Psoas muscle (tissue), 8 donors: Measurements from ENCODE around the gene GMEB2. TPM values are rescaled to one million over a fixed set of nuclear protein-coding genes. Genes with fewer than 3 reads are reported as not detected.
"Not testable (repeated sequence)": the region's sequence is repeated elsewhere in the genome, so short reads cannot be mapped to it uniquely, and the experiment has no call there.

Source experiments
- ATAC-seq, 4 donors: fragments of 200-7000 bp; cut with Tn5 transposase; one replicate each; pipeline ENCODE4 v1.9.1; 2020; ENCODE audit warnings: moderate library complexity in 3 of 4, mild to moderate bottlenecking in 2 of 4
- DNase-seq, 2 donors: peaks; one replicate each; pipeline ENCODE4 v3.0.0-alpha.2; 2020
- H3K27ac ChIP-seq: fragments of 200-600 bp; one replicate; pipeline ENCODE4 v1.8.0; 2022
- H3K27me3 ChIP-seq, 3 donors: fragments of 200-600 bp in 1 of 3; one replicate each; pipeline versions ENCODE4 v1.6.1 to v1.8.0; 2013 to 2022; ENCODE audit warnings: low read length in 2 of 3, mild to moderate bottlenecking in 2 of 3, moderate library complexity in 1 of 3; ENCODE audit not compliant: insufficient read depth in 3 of 3
- H3K36me3 ChIP-seq, 2 donors: fragments of 200-600 bp in 1 of 2; one replicate each; pipeline versions ENCODE4 v1.6.1 to v1.8.0; 2013 to 2022; ENCODE audit warnings: low read depth in 1 of 2, mild to moderate bottlenecking in 1 of 2, moderate library complexity in 1 of 2; ENCODE audit not compliant: insufficient read depth in 1 of 2
- H3K4me1 ChIP-seq: fragments of 200-600 bp; one replicate; pipeline ENCODE4 v1.8.0; 2022
- H3K4me3 ChIP-seq: fragments of 200-600 bp; one replicate; pipeline ENCODE4 v1.8.0; 2022; ENCODE audit warnings: mild to moderate bottlenecking
- H3K9me3 ChIP-seq: fragments of 200-600 bp; one replicate; pipeline ENCODE4 v1.8.0; 2022
- CTCF ChIP-seq: fragments of 200-600 bp; IDR thresholded peaks from one replicate; pipeline ENCODE4 v1.8.0; 2022; ENCODE audit warnings: antibody characterized with exemption
- WGBS, 3 donors: extraction: QIAGEN DNeasy Blood & Tissue Kit; methylation state at CpG; one replicate each; pipeline versions ENCODE4 v1.1.6 to v1.1.7; 2013; 5-methylcytosine and 5-hydroxymethylcytosine counted together
- intact Hi-C, 2 donors: fragments of 100-400 bp; cut with DNase I; formaldehyde crosslinking; loops; one replicate each; pipeline versions ENCODE4 v1.11.0 to v1.14.2; 2022
- polyA plus RNA-seq, 3 donors: library from polyadenylated mRNA; stranded (reverse); fragments of 200-250 nt; gene quantifications; one replicate each; pipeline ENCODE4 v1.2.3, GENCODE V29; 2013
- total RNA-seq, 4 donors: library from RNA; stranded (reverse); fragmentation: NEBNext Ultra II Directional in 2 of 4; extraction: Animal tissue kit (Norgen Biotek cat#: 25700) in 2 of 4; gene quantifications; one replicate each; pipeline versions ENCODE4 v1.2.1 to v1.2.4, GENCODE V29; 2021 to 2023
- donor health status: healthy with polysubstance abuse.
- donor health status: DM: no; HTN: no; CAD: no; lungs with moderate emphysema.
- donor health status: Bipolar disorder and iron deficiency.
- donor health status: healthy.
- donor health status: DM: yes; HTN: yes; CAD: no.
- donor health status: DM: no; HTN: no; CAD: no.
- donor health status: DM: no; HTN: no; CAD: no.
- donor health status: DM: yes; HTN: yes; CAD: no.

Gene GMEB2
- total and polyA plus RNA-seq, 7 donors, result 5.4 to 10.1 (median 8.5) TPM

- intact Hi-C loops, result no loop called here
- Histone ChIP-seq H3K4me3 (peak overlapping the region; percentile 70), H3K9me3 (no peaks in the 10 kb centered on the region), H3K27ac (peak overlapping the region; percentile 60), H3K36me3 (no peaks in the 10 kb centered on the region), H3K27me3 (peaks cover 0 to 34% (median 5%) of the 10 kb centered on the region in 3 donors), H3K4me1 (peaks cover 5% of the 10 kb centered on the region)
- ATAC-seq, result peak in 2 of 4 donors; percentile 7 to 12
- DNase-seq, result no peak
- TF ChIP-seq CTCF, result no peak
- 4 to 6% (median 4%) methylated on average over 10 to 24 of the region's 24 CpGs for WGBS, 3 donors
Measured at GRCh38 chr20:63573647-63574131, 53.2 kb downstream of the GMEB2 start.

- Histone ChIP-seq H3K27me3 (peaks cover 0 to 40% (median 5%) of the 10 kb centered on the region in 3 donors), H3K4me3 (peak overlapping the region; percentile 70), H3K4me1 (peaks cover 5% of the 10 kb centered on the region), H3K36me3 (no peaks in the 10 kb centered on the region), H3K27ac (peak overlapping the region; percentile 60), H3K9me3 (no peaks in the 10 kb centered on the region)
- TF ChIP-seq CTCF, result no peak
- WGBS, 3 donors, result 87 to 90% (median 89%) methylated on average over 30 to 34 of the region's 34 CpGs
- ATAC-seq (no peak), DNase-seq (no peak)
- intact Hi-C loops, result no loop called here
Measured at GRCh38 chr20:63572788-63573646, 53.9 kb downstream of the GMEB2 start.

GRCh38 chr20:63572071-63572787, 54.7 kb downstream of the GMEB2 start:
- no peak for DNase-seq
- no peak for TF ChIP-seq CTCF
- Histone ChIP-seq H3K27me3 (peaks cover 0 to 41% (median 3%) of the 10 kb centered on the region in 3 donors), H3K4me1 (peaks cover 5% of the 10 kb centered on the region), H3K36me3 (no peaks in the 10 kb centered on the region), H3K4me3 (no peak overlapping the region), H3K9me3 (no peaks in the 10 kb centered on the region), H3K27ac (no peak overlapping the region)
- intact Hi-C loops, result no loop called here
- ATAC-seq, result no peak
- 89 to 91% (median 89%) methylated on average over 34 to 48 of the region's 48 CpGs for WGBS, 3 donors

GRCh38 chr20:63571087-63571478, 55.8 kb downstream of the GMEB2 start:
- H3K4me3 ChIP-seq, H3K27ac ChIP-seq, H3K36me3 ChIP-seq, H3K9me3 ChIP-seq, H3K4me1 ChIP-seq, intact Hi-C loops, DNase-seq, ATAC-seq: not testable (repeated sequence)
- WGBS, 3 donors, result 59 to 82% (median 71%) methylated on average over 2 to 7 of the region's 11 CpGs
- peaks cover 0 to 41% (median 3%) of the 10 kb centered on the region in 3 donors for H3K27me3 ChIP-seq
